Measurements from ENCODE around the gene IQSEC3.

The IQSEC3 gene

DNA sequence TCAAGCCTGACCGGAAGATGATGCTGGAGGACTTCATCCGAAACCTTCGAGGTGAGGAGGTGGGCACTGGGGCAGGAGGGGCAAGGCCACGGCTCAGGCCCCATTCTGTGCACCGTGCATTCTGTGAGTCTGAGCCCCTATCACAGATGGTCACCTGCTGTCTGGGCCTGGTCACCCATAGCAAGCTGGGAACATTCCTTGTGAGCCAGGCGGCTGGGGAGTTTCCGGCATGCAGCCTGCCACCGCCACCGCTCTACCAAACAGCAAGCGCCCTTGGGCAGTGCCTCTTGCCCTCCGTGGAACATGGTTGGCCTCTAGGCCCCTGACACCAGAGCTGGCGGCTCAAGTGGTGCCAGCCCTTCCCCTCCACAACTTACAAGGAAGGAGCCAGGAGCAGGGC is 91.1 kb downstream of the IQSEC3 start:
- no peak for TF ChIP-seq ZFX (IDR thresholded peaks at IDR 0.05)
- TF ChIP-seq, protein P1, sequence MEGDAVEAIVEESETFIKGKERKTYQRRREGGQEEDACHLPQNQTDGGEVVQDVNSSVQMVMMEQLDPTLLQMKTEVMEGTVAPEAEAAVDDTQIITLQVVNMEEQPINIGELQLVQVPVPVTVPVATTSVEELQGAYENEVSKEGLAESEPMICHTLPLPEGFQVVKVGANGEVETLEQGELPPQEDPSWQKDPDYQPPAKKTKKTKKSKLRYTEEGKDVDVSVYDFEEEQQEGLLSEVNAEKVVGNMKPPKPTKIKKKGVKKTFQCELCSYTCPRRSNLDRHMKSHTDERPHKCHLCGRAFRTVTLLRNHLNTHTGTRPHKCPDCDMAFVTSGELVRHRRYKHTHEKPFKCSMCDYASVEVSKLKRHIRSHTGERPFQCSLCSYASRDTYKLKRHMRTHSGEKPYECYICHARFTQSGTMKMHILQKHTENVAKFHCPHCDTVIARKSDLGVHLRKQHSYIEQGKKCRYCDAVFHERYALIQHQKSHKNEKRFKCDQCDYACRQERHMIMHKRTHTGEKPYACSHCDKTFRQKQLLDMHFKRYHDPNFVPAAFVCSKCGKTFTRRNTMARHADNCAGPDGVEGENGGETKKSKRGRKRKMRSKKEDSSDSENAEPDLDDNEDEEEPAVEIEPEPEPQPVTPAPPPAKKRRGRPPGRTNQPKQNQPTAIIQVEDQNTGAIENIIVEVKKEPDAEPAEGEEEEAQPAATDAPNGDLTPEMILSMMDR (conservative IDR thresholded peaks at IDR 0.05), result no peak
- H3K27ac ChIP-seq, result no peak overlapping the region

DNA sequence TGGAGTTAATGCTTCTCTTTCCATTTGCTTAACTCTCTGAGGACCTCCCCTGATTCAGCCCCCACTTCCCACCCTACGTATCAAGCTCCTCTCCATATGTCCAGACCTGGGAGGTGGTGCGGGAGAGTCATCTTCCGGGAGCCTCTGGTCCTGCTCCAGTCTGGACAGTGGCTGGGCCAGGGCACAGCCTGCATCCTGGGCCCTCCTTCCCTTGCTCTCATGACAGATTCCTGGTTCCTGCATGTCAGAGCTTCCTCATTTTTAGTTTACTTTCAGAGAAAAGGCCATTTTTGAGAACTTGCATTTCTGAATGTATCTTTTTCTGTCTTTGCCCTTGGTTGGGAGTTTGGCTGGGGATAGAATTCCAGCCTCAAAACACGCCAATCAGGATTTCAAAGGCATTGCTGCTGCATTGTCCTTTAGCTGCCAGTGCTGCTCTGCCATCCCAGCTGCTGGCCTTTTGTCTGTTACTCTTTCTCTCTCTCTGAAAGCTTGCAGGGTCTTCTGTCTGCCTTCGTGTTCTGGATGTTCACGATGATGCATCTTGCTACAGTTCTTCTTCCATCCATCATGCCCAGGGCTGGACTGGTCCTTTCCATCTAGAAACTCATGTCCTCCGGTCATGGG is 92.7 kb downstream of the IQSEC3 start:
- no peak overlapping the region for H3K27ac ChIP-seq
- TF ChIP-seq ZFX (IDR thresholded peaks at IDR 0.05), result no peak
- TF ChIP-seq, protein P1 (conservative IDR thresholded peaks at IDR 0.05), result no peak

DNA sequence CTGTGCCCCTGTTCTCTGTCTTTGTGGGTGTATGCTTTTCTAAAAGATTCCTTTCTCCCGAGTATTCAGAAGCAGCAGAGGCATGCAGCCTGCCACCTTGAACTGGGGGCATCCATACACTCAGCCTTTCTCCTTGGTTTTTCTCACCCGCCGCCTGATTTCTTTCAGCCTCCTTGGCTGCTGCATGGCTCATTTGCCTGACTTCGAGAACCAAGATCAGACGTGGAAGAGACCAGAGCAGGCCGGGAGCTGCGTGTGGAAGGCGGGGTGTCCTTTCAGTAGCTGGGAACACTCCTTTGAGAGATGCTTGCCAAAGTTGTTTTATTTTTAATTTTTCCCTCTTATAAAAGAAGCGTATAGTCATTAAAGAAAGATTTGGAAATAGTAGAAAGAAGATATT is 94.3 kb downstream of the IQSEC3 start:
- no peak for TF ChIP-seq ZFX (IDR thresholded peaks at IDR 0.05)
- TF ChIP-seq, protein P1 (conservative IDR thresholded peaks at IDR 0.05), result no peak
- H3K27ac ChIP-seq, result no peak overlapping the region

DNA sequence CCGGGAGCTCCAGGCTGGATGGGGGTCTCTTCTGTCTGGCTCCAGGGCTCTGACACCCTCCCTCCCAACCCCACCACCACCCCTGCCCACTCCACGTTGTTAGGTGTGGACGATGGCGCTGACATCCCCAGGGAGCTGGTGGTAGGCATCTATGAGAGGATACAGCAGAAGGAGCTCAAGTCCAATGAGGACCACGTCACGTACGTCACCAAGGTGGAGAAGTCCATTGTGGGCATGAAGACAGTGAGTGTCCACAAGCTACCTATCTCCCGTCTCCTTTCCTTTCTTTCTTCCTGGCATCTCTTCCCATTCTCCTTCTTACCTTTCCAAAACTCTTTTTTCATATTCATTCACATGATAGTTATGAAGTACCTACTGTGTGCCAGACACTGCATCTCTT is 95.3 kb downstream of the IQSEC3 start:
- no peak overlapping the region for H3K27ac ChIP-seq

DNA sequence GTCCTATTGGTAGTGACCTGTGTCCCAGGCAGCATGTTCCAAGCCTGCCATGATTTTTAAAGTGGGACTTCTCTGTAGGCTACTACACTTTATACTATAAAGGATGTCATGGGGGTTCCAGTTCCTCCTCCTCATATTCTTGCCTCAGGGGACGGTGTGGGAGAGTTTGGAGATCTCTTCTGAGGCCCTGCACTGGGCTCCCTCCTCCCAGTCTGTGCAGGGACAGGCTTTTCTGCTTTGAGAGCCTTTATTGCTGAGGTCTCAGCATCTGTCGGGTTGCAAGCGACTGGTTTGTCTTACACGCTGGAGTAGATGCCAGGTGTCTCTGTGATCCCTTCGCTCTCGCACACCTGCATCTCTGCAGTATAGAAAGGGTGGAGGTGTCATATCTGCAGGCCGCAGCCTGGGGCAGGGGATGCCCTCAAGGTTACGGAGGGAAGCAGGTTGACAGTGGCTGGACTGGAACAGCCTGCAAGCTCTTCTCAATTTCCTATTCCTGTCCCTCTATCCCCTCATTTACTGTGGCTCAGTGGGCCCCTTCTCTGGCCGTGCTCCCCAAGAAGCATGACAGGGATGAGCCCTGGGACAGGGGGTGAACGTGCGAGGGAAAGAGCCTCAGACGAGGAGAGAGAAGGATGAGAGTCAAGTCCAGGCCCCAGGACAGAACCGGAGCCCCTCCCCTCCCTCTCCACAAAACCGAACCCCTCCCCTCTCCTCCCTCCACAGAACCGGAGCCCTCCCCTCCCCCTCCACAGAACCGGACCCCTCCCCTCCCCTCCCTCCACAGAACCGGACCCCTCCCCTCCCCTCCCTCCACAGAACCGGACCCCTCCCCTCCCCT is 96.1 kb downstream of the IQSEC3 start:
- no peak overlapping the region for H3K27ac ChIP-seq
- TF ChIP-seq, protein P1 (conservative IDR thresholded peaks at IDR 0.05), result no peak
- TF ChIP-seq ZFX (IDR thresholded peaks at IDR 0.05), result no peak

More for the DNA sequence above, 95.3 kb downstream of the IQSEC3 start:
- no peak for TF ChIP-seq ZFX (IDR thresholded peaks at IDR 0.05)
- TF ChIP-seq, protein P1 (conservative IDR thresholded peaks at IDR 0.05), result no peak

DNA sequence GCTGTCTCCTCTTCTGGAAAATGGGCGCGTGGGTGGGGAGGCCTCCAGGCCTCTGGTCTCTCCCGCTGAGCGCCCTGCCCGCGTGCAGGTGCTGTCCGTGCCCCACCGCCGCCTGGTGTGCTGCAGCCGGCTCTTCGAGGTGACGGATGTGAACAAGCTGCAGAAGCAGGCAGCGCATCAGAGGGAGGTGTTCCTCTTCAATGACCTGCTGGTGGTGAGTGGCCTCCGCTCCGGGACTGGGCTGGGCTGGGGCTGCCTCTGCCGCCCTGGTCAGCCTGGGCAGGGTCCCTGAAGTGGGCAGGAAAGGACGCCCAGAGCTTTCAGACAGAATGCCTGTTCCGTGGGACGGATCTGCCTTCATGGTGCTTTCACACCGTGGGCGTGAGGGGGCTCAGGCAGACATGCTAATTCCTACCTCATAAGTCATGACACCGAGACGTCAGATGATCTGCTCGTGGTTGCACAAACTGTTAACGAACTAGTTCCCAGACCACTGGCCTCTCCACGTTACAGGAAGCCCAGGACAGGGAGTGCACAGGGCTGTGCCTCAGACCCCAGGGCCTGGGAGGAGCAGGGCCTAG is 96.9 kb downstream of the IQSEC3 start:
- TF ChIP-seq ZFX (IDR thresholded peaks at IDR 0.05), result no peak
- TF ChIP-seq, protein P1 (conservative IDR thresholded peaks at IDR 0.05), result no peak
- H3K27ac ChIP-seq, result no peak overlapping the region

DNA sequence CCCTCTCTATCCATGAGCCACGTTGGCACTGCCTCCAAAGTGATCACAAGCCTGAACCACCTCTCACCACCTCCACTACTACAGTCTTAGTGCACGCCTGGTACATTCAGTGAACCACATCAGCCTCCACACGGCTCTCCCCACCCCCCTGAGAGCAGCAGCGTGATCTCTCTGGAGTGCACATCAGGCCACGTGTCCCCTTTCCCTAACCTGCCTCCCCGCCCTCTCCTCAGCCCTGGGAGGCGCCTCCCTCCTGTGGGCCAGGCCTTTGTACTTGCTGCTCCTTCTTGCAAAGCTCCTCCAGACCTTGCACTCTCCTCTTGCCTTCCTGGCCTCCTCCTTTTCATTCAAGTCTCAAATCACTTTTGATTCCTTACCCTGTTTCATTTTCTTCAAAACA is 97.6 kb downstream of the IQSEC3 start:
- TF ChIP-seq, protein P1 (conservative IDR thresholded peaks at IDR 0.05), result no peak
- no peak for TF ChIP-seq ZFX (IDR thresholded peaks at IDR 0.05)
- no peak overlapping the region for H3K27ac ChIP-seq
